ENCODE measurements around the gene CAMTA1.

The CAMTA1 gene

DNA sequence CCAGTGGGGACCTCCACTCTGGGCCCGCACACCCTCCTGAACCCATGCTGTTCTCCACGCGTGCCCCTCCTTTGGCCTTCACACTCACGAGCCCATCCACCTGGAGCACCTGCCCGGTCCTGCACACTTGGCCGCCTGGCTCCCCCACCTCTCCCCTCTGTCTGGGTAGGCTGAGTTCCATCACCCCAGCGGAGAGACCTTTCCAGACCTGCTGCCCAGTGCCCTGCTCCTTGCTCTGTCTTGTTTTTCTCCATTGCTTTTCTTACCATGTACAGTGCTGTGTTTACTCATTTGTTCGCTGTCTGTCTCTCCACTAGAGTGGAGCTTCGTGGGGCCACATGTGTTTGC lies 634.8 kb downstream of the CAMTA1 start:
- no peak for DNase-seq (ENCODE audit: low read depth in 2 of 3, low spot score in 1 of 3)

DNA sequence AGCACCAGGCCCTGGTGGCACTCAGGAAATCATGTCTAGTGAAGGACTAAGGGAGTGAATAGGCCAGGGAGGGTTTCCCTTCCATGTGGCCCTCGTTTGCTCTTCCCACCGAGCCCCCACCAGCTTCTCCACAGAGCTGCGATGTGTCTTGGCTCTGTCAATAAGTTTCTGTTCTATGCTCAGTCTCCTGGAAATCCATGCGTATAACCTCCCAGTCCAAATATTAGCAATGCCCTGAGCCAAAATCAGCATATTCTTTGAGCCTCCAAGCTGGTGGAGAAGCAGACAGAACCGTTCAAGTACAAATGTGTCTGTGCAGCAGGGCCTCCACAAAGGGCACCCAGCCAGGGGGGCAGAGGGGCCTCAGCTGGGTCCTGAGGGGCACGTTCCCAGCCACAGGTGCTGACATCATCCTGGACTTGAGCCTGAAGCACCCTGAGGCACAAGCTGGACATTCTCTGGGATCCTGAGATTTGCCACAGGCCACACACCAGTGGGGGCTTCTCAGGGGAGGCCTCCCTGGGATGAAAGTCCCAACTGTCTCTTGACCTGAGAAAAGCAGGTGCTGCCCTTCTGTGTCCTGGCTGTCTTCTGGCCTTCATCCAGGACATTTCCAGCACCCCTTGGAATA lies 635.3 kb downstream of the CAMTA1 start:
- DNase-seq (ENCODE audit: low read depth in 2 of 3, low spot score in 1 of 3): no peak

DNA sequence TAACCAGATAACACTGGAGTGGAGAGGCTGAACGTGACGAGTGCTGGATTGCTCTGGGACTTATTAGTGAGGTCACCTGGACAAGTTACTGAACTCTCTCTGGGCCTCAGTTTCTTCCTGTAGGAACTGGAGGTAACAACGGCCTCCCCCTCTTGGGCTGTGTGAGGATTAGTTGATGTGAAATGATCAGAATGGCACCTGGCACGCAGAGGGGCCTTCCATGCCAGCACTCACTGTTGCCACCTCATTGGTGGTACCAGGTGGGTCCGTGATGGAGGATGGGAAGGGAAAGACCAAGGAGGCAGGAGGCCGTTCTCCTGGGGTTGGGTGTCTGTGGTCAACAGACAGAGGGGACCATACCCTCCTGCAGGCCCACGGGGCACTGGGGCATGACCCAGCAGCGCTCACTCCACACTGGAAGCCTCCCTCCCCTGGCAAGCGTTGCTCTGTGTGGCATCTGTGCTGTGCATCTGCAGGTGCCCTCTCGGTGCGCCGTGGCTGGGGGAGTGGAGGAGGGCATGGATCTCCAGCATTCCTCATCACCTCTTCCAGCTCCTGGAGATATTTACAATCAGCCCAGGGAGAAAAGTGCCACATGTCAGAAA lies 636.3 kb downstream of the CAMTA1 start:
- no peak for DNase-seq (ENCODE audit: low read depth in 2 of 3, low spot score in 1 of 3)

DNA sequence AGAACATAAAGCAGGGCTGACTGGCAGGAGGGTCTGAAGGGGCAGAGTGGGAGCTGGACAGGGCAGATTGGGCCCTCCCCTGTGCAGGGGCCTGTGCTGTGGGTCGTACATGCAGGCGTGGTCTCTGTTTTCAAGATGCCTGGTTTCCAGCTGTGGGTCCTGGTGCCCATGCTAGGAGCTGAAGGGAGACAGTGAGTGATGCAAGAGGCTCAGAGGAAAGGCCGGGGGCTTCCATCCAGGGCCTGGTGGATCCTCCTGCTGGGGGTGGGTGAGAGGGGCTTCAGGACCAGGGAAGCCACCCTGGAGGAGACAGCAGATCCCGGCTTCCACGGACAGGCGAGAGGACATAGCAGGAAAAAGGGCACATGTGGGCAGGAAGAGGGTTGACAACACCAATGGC lies 636.8 kb downstream of the CAMTA1 start:
- DNase-seq (ENCODE audit: low read depth in 2 of 3, low spot score in 1 of 3): no peak

DNA sequence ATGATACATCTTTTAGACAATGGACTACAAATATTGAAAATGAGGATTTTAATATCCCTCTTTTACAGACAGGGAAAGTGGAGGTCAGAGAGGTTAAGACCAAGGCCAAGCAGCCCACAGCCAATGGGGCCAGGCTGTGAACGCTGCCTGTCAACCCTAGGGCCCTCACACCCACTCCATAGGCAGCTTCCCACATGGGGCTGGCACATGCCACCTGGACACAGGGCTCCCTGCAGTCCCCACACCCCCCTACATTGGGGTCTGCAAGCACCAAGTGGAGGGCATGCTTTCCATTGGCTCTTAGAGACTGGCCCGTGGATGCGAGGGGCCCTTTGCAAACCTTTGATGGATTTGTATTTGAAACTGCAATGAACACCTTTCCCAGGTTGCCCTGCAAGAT lies 637.3 kb downstream of the CAMTA1 start:
- DNase-seq (ENCODE audit: low read depth in 2 of 3, low spot score in 1 of 3): no peak

DNA sequence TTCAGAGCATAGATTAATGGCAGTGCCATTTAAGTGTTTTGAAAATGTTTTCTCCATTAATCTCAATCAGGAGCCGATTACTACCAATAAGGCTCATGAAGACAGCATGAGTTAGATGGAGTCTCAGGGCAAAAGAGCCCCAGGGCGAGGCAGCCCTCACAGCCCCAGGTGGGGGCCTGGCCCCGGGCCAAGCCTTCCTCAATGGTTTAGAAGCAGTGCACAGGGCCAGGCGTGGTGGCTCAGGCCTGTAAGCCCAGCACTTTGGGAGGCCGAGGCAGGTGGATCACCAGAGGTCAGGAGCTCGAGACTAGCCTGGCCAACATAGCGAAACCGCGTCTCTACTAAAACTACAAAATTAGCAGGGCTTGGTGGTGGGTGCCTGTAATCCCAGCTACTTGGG lies 637.7 kb downstream of the CAMTA1 start:
- no peak for DNase-seq (ENCODE audit: low read depth in 2 of 3, low spot score in 1 of 3)

DNA sequence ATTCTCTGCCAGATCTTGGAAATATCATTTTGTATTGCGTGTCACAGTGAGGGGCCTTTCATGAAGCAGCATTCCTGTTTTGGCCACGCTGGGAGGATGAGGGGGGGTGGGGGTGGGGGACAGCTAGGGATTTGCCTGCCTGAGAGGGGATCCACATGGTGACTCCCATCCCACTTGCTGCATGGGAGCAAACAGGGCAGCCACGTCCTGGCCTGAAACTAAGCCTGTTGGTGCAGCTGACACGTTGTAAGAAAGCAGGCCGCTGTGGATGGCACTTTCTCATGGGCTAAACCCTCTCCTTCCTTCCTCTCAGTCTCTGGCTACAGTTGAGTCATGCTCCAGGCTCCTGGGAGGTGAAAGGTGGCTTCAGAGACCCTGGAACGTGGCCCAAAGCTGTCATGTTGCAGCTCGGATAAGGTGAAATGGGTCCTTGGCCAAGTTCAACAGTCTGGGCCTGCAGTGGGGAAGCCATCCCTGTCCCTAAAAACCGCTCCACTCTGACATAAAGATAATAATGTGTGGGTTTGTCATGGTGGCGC lies 639.2 kb downstream of the CAMTA1 start:
- no peak for DNase-seq (ENCODE audit: low read depth in 2 of 3, low spot score in 1 of 3)

DNA sequence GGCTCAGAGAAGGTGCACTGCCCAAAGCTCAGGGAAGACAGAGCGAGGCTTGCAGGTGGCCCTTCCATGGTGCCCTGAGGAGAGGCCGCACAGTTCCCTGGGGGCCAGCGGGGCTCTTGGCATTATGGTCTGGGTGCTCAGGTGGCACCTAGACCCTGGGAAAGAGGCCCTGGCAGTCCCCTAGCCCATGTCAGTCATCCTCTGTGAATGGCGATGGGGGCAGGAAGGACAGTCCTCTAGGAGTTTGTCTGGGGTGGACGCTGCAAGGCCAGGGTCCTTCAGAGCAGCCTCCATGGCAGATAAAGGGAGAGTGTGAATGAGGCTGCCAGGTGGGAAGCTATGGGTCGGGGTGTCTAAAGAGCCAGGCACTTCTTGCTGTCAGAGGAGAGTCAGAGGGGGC lies 640.0 kb downstream of the CAMTA1 start:
- no peak for DNase-seq (ENCODE audit: low read depth in 2 of 3, low spot score in 1 of 3)

DNA sequence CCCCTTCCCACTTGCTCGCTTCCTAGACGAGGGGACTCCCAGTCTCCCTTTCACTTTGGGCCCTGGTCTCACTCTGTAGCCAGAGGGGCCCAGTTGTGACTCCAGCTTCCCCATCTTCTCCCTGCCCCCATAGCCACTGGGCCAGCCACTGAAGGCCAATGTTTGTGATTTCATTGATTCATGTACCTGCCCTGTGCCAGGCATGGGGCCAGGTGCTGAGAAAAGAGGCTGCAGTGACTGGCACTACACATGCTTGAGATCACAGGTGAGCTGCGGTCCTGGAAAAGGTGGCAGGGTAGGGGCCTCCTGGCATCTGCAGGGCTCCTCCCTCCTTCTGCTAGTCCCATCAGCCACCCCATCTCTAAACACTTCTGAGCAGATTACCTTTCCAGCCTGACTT lies 640.5 kb downstream of the CAMTA1 start:
- DNase-seq (ENCODE audit: low read depth in 2 of 3, low spot score in 1 of 3): no peak

DNA sequence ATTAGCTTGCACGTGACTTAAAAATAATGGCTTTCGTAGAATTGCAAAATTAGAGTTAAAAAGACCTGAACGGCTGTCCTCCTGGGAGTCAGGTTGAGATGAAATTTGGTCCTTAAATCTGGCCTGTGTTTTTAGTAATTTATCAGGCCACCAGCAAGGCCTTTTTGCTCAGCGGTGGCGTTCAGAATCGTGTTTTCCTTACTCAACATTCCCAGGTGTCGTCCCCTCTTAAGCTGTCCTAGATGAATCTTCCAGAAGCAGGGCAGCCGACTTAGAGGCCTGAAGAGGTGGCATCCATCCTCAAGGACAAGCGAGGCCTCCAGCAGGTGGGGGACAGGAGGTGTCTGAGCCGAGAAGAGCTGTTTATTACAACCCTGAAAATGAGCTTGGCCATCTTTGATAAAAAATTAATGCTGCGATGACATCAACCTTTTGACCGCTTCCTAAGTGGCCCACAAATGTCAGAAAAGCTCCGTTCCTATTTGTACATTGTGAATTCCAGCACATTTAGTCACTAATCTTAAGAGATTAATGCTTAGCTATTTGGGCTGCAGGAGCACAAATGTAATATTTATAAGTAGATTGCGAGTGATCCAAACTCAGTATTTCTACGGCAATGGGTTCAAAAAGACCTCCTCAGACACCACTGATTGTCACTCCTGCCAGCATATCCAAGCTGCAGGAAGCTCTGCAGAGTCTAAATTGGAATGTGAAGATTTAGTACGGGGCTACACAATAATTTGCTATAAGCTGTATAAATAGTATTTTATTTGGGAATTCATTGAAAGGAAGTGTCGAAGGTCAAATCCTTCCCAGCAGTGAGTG lies 641.7 kb downstream of the CAMTA1 start:
- DNase-seq (ENCODE audit: low read depth in 2 of 3, low spot score in 1 of 3): no peak

DNA sequence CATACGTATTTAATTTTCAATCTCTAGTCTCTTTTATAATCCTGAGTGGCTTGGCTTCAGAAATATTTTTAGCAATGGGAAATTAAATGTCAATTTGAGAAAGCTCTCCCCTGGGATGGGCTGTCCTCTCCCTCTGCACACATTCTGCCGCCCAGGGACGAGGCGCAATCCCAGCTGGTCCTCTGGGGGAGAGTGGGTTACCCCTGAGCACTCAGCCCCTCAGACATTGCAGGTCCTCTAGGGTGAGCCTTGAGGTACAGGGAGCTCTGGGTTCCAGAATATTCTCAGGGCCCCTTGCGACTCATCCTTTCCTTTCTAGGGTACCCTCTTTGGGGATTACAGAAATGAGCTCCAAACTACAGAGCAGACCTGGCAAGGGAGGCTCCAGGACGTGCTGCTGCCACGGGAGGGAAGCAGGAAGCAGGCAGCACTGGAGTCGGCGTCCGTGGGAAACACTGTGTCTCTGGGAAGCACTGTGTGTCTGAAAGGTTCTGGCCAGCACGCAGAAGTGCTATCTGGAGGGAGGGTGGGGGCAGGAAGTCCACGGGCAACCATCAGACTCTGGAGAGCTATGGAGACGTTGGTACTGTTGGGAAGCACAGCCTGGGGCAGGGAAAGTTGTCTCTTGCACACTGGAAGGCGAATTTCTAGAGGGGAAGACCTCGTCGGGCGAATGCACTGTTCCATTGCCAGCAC lies 642.5 kb downstream of the CAMTA1 start:
- DNase-seq (ENCODE audit: low read depth in 2 of 3, low spot score in 1 of 3): no peak

DNA sequence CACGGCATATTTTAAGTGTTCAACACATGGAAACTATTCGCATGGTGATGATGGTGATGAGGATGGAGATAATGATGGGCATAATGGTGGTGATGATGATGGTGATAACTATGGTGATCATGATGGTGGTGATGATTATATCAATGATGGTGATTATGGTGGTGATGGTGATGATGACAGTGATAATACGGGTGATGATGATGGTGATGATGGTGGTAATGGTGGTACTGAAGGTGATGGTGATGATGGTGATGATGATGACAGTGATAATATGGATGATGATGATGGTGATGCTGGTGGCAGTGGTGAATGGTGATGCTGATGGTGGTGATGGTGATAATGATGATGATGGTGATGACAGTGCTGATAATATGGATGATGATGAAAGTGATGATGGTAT lies 644.0 kb downstream of the CAMTA1 start:
- no peak for DNase-seq (ENCODE audit: low read depth in 2 of 3, low spot score in 1 of 3)

DNA sequence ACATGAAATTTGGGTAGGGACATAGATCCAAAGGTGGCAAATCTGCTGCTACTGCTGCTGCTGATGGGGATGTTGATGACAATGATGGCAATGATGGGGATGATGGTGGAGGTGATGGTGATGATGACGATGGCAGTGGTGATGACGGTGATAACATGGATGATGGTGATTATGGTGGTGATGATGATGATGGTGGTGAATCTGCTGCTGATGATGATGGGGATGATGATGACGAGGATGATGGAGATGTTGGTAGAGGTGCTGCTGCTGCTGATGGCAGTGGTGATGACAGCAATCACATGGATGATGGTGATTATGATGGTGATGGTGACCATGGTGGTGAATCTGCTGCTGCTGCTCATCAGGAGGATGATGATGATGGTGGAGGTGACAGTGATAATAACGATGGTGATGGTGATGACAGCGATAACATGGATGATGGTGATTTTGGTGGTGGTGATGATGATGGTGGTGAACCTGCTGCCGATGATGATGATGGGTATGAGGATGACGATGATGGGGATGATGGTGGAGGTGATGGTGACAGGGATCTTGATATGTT lies 644.9 kb downstream of the CAMTA1 start:
- DNase-seq (ENCODE audit: low read depth in 2 of 3, low spot score in 1 of 3): no peak

DNA sequence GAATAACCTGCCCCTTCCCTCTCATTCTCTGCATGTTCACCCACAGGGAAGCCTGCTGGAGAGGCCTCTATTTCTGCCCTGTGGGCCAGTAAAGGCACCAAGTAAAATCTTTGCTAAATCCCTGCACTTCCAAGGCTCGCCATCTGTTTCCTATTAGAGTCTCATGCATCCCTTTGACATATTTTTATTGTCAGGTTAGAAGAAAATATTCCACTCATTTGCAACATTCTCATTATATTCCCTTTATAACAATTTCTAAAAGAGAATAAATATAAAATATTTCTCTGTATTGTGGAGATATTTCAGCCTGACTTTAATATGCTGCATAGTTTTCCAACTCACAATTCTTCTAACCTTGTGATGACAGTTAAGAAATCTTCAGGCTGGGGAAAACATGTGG lies 645.4 kb downstream of the CAMTA1 start:
- DNase-seq (ENCODE audit: low read depth in 2 of 3, low spot score in 1 of 3): no peak

DNA sequence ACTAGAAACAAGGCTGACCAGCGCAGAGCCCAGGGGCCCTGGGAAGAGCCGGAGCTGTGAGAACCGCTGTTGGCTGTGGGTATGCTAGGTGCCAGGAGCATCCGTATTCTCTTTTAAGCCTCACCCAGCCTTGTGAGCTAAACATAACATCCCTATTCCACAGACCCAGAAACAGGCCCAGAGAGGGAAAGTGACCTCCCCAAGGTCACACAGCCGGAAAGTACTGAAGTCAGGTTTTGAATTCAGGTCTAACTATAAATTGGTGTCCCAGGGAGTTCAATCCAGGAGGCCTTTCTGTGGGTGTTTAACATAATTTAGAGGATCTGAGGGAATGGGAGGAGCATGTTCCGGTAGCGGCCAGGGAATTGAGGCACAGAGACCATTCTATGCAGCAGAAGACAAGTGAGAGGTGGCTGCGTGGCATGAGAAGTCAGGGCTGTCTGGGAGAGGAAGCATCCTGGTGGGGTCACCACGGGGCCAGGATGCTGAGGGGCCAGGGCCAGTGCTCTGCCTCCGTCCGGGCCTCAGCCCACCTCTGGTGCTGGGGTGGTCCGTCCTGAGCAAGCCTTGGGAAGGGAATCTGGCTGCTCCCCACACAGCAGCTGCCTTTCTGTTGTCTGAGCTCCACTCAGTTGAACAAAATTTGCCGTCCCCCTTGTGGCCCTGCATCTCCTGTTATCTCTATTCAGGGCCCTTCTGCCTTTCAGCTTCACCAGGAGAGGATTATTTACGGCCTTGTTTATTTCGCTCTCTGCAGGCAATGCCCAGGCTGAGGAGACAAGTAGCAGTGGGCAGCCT lies 647.0 kb downstream of the CAMTA1 start:
- DNase-seq (ENCODE audit: low read depth in 2 of 3, low spot score in 1 of 3): no peak

DNA sequence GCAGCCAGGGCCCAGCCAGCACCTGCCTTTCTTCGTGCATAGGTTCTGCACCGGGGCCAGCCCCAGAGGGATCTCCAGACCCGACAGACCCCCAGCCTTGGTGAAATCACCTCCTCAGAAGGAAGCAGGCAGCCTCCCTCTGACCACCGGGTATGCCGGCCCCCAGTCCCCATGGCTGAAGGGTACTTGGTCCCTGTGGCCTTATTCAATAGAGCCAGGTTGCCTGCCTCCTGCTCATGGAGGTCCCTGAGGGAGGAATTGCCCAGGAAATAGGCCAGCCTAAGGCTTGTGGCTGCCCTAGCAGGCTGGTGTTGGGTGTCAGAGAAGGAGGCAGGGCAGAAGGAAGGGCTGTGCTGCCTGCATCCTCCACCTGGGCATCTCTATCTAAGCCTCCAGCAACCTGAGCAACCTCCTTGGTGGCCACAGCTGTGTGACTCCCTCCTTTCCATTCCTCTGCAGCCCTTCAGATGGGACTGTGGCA lies 647.7 kb downstream of the CAMTA1 start:
- DNase-seq (ENCODE audit: low read depth in 2 of 3, low spot score in 1 of 3): no peak

DNA sequence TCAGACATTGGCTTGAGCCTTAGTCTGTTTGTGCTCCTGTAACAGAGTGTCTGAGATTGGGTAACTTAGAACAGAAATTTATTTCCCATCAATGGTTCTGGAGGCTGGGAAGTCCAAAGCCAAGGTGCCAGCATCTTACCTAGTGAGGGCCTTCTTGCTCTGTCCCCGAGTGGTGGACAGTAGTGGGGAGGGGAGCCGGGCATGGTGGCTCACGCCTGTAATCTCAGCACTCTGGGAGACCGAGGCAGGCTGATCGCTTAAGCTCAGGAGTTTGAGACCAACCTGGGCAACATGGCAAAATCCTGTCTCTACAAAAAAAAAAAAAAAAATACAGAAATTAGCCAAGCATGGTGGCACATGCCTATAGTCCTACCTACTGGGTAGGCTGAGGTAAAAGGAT lies 649.3 kb downstream of the CAMTA1 start:
- no peak for DNase-seq (ENCODE audit: low read depth in 2 of 3, low spot score in 1 of 3)

DNA sequence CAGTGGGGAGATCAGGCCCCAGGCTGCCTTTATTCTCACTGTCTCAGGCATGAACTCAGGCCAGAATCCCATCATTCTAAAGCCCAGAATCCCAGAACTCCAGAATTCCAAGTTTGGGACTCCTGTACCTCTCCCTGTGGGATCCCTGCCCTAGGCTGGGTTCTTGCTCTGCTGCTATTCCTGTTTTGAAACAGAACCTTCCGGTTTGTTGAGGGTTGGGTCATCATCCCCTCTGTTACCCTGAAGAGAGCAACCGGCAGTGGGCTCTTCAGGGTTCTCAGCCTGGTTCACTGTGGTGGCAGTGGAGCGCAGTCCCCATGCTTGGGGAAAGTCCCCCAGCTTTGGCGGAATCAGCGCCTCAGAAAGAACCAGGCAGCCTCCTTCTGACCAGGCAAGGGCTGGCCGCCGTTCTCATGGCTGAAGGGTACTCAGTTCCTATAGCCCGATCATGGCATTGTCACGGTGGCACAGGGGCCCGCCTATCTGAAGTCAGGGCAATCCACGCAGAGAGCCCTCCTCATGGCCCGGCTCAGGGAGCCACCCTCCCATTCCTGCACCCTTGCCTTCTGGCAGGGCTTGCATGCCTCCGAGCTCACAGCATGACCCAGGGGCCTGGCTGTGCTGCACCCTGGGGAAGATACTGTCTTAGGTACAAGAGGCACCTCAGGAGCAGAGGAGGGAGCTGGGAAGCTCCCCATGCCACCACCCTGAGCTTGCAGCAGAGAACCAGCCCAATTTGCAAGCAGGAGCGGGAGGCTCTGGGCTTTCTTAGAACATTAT lies 650.2 kb downstream of the CAMTA1 start:
- no peak for DNase-seq (ENCODE audit: low read depth in 2 of 3, low spot score in 1 of 3)

Measured in stimulated activated CD4-positive, alpha-beta T cell treated with anti-CD3 and anti-CD28 coated beads, Interleukin-12 subunit alpha, Interleukin-12 subunit beta, amount 100 ng/mL, for 48 hours (primary cell).